SK-N-MC (cell line): ENCODE data around the gene JTB.
"Not testable (repeated sequence)": the region's sequence is repeated elsewhere in the genome, so short reads cannot be mapped to it uniquely, and the experiment has no call there.

ENCODE experiments used
- DNase-seq: peaks from one replicate; pipeline ENCODE4 v3.0.0-alpha.2; 2011; ENCODE audit warnings: low read depth, low spot score
- H3K27ac ChIP-seq: fragments of 200-600 bp; sonication (generic); 2 replicates; pipeline ENCODE4 v1.5.1; 2016; ENCODE audit warnings: mixed run types
- H3K36me3 ChIP-seq: fragments of 200-600 bp; sonication (generic); 2 replicates; pipeline ENCODE4 v1.6.1; 2017; ENCODE audit warnings: antibody characterized with exemption, low read length, mixed read lengths; ENCODE audit not compliant: insufficient read depth
- H3K4me3 ChIP-seq: fragments of 200-600 bp; sonication (generic); 2 replicates; pipeline ENCODE4 v1.5.1; 2016
- H3K9ac ChIP-seq: fragments of 200-600 bp; sonication (generic); 2 replicates; pipeline ENCODE4 v1.8.0; 2017; ENCODE audit warnings: mixed run types, mixed read lengths; ENCODE audit not compliant: insufficient read length
- H3K9me3 ChIP-seq: fragments of 200-600 bp; sonication (generic); 2 replicates; pipeline ENCODE4 v1.6.1; 2017; ENCODE audit warnings: low read depth, mild to moderate bottlenecking, antibody characterized with exemption, low read length, moderate library complexity, mixed read lengths
- EZH2 ChIP-seq: fragments of 200-600 bp; sonication (generic); IDR thresholded peaks from one replicate; pipeline ENCODE4 v1.6.1; 2017; ENCODE audit warnings: antibody characterized with exemption
- FOXP2 ChIP-seq: optimal IDR thresholded peaks from 2 replicates; pipeline ENCODE3; 2011; ENCODE audit warnings: mild to moderate bottlenecking, moderate library complexity; ENCODE audit not compliant: insufficient read depth; ENCODE audit errors: extremely low read length, control extremely low read depth
- POLR2AphosphoS5 ChIP-seq: IDR thresholded peaks from 2 replicates; pipeline ENCODE4 v1.6.1; 2012; ENCODE audit warnings: mild to moderate bottlenecking, low read depth, low read length, borderline replicate concordance

The JTB gene

GRCh38 chr1:153984123-153984894 is 6.8 kb upstream of the JTB start:
- H3K9me3 ChIP-seq: no peaks in the 10 kb centered on the region
- TF ChIP-seq POLR2AphosphoS5 (no peak), EZH2 (no peak), FOXP2 (no peak)
- H3K9ac ChIP-seq: peak overlapping the region; percentile 73
- no peak overlapping the region for H3K4me3 ChIP-seq
- no peak for DNase-seq
- no peaks in the 10 kb centered on the region for H3K36me3 ChIP-seq
- no peak overlapping the region for H3K27ac ChIP-seq

- H3K9ac ChIP-seq, DNase-seq, H3K27ac ChIP-seq, H3K4me3 ChIP-seq, H3K9me3 ChIP-seq, H3K36me3 ChIP-seq: not testable (repeated sequence)
These were observed 4.3 kb upstream of the JTB start for GRCh38 chr1:153981735-153982134.

GRCh38 chr1:153979091-153979490 is 1.6 kb upstream of the JTB start:
- not testable (repeated sequence) for H3K4me3 ChIP-seq, H3K27ac ChIP-seq, DNase-seq, H3K9ac ChIP-seq, H3K9me3 ChIP-seq
- peaks cover 19% of the 10 kb centered on the region for H3K36me3 ChIP-seq

GRCh38 chr1:153978274-153978909 is 918 bp upstream of the JTB start:
- Histone ChIP-seq H3K36me3 (peaks cover 25% of the 10 kb centered on the region), H3K4me3 (peak overlapping the region; percentile 86), H3K27ac (no peak overlapping the region), H3K9me3 (no peaks in the 10 kb centered on the region), H3K9ac (peak overlapping the region; percentile 95)
- TF ChIP-seq EZH2 (no peak), POLR2AphosphoS5 (no peak), FOXP2 (no peak)
- DNase-seq: no peak

GRCh38 chr1:153976819-153977249 is 640 bp downstream of the JTB start:
- peak overlapping the region; percentile 86 for H3K4me3 ChIP-seq
- peak overlapping the region; percentile 75 for H3K27ac ChIP-seq
- DNase-seq: no peak
- H3K9me3 ChIP-seq: no peaks in the 10 kb centered on the region
- TF ChIP-seq POLR2AphosphoS5 (no peak), EZH2 (no peak), FOXP2 (no peak)
- peak overlapping the region; percentile 95 for H3K9ac ChIP-seq
- peaks cover 25% of the 10 kb centered on the region for H3K36me3 ChIP-seq

- H3K9ac ChIP-seq: no peak overlapping the region
- DNase-seq: no peak
- H3K27ac ChIP-seq: no peak overlapping the region
- no peaks in the 10 kb centered on the region for H3K9me3 ChIP-seq
- peaks cover 25% of the 10 kb centered on the region for H3K36me3 ChIP-seq
- no peak overlapping the region for H3K4me3 ChIP-seq
- no peak for TF ChIP-seq POLR2AphosphoS5
- TF ChIP-seq EZH2: no peak
- no peak for TF ChIP-seq FOXP2
These were observed 3.9 kb downstream of the JTB start for GRCh38 chr1:153973525-153973924.

GRCh38 chr1:153973071-153973470 is 4.4 kb downstream of the JTB start:
- H3K36me3 ChIP-seq: peaks cover 25% of the 10 kb centered on the region
- H3K9me3 ChIP-seq: no peaks in the 10 kb centered on the region
- TF ChIP-seq FOXP2: no peak
- TF ChIP-seq EZH2: no peak
- no peak for TF ChIP-seq POLR2AphosphoS5
- H3K9ac ChIP-seq: no peak overlapping the region
- DNase-seq: no peak
- H3K27ac ChIP-seq: no peak overlapping the region
- H3K4me3 ChIP-seq: no peak overlapping the region

GRCh38 chr1:153970346-153970745 is 7.1 kb downstream of the JTB start:
- no peaks in the 10 kb centered on the region for H3K9me3 ChIP-seq
- peaks cover 18% of the 10 kb centered on the region for H3K36me3 ChIP-seq
- no peak overlapping the region for H3K27ac ChIP-seq
- no peak overlapping the region for H3K9ac ChIP-seq
- DNase-seq: no peak
- H3K4me3 ChIP-seq: no peak overlapping the region
- no peak for TF ChIP-seq POLR2AphosphoS5
- no peak for TF ChIP-seq EZH2
- TF ChIP-seq FOXP2: no peak

- Histone ChIP-seq H3K27ac (no peak overlapping the region), H3K9ac (no peak overlapping the region)
These were observed 8.5 kb downstream of the JTB start for GRCh38 chr1:153968972-153969371.

More at GRCh38 chr1:153968972-153969371, 8.5 kb downstream of the JTB start:
- DNase-seq: no peak
- H3K9me3 ChIP-seq: no peaks in the 10 kb centered on the region
- H3K4me3 ChIP-seq: no peak overlapping the region
- TF ChIP-seq FOXP2 (no peak), EZH2 (no peak), POLR2AphosphoS5 (no peak)
- H3K36me3 ChIP-seq: peaks cover 4% of the 10 kb centered on the region
